Stimulated activated CD4-positive, alpha-beta T cell treated with anti-CD3 and anti-CD28 coated beads, TNF-alpha, amount 100 ng/mL, for 24 hours (primary cell): ENCODE data around the gene DIO3.

Experiments used
- DNase-seq, 3 experiments: peaks; one replicate each; pipeline ENCODE4 v3.0.0-alpha.2; 2020; ENCODE audit warnings: low read depth in 3 of 3

DIO3 gene

DNA sequence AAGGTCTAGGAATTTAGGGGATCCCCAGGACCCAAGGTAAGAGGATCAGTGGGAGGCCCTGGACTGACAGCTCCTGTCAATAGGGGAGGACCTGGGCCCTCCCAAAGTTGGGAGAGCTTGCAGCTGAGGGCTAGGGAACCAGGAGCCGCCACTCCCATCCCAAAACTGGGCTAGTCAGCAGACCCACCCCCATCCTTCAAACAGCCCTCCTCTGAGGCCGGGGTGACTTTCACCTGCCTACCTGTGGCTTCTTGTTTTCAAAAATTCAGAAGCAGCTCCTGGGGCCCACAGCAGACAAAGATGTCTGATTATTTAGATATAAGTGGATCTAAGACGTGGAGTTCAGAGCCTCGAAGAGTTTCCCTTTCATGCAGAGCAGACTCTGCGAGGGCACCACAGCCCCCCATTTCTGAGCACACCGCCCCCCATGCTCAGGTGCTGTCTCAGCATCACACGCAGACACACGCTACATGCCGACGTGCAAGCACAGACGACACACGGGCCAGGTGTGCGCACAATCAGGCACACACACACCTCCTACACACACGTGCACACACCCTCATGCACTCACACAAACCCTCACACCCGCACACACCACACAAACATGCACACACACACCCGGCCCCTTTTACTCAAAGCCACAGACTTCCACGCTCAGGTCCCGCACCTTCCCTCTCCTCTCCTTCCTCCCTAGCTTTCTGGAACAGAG lies 21.9 kb downstream of the DIO3 start:
- no peak for DNase-seq

DNA sequence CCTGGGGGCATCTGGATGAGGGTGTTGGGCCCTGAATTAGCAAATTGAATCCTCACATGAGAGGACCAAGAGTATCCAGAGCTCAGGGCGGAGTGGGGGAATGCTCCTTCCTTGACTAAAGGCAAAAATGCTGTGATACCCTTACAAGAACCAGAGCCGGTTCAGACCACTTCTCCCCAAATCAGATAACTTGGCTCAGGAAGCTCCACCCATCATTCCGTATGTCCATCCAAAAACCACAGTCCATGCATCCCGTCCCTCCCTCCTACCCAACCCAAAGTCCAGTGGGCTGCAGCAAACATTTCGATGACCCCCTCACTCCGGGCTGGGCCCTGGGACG lies 22.4 kb downstream of the DIO3 start:
- no peak for DNase-seq

DNA sequence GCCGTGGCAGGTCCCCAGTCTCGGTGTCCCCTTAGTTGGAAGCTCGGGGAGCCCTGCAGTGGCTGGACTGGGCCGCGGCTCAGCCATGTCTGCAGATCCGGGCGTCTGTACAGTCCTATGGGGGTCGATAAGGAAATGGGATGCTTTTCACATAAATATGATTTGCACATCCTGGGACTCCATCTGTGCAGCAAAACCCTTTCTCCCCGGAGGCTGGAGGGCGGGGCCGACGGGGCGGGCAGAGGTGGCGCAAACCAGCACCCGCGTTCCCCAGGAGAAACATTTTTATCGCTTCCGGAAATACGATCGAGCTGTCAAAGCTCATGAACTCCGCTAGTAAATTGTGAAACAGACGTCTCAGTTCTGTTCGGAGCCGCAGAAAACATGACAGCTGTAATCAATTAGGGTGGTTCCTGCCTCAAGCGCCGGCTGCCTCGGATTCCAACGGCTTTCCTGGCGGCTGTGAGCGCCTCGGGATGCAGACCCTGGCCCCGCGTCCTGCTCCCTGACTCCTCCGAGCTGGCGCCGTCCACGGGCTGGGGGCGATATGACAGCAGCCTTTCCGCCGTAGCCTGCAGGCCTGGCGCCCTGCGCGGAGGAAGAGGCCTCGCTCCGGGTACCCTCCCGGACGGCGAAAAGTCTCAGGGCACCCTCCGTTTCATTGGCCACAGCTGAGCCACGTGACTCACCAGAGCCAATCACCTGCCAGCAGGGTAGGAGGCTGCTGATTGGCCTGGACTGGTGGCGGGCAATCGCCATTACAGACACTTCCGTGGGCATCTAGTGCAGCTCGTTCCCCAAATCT lies 23.0 kb downstream of the DIO3 start:
- peak in 1 of 3 experiments; percentile 13 for DNase-seq

DNA sequence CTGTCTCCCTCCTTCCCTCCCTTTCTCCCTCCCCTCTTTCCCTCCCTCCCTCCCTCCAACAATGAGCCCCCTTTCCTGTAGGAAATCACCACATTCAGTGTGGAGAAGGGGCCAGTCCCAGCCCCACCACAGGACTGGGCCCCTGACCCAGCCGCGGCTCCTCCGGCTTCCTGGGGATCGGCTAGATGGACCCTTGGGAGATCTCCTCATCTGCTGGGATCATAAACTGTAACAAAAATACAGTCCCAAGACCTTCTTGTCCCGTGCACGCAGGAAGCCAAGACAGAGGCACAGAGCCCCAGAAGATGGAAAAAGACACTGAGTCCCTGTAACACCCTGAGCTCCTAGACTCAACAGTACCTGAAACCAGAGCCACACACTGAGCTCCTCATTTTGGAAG lies 23.9 kb downstream of the DIO3 start:
- DNase-seq = no peak

DNA sequence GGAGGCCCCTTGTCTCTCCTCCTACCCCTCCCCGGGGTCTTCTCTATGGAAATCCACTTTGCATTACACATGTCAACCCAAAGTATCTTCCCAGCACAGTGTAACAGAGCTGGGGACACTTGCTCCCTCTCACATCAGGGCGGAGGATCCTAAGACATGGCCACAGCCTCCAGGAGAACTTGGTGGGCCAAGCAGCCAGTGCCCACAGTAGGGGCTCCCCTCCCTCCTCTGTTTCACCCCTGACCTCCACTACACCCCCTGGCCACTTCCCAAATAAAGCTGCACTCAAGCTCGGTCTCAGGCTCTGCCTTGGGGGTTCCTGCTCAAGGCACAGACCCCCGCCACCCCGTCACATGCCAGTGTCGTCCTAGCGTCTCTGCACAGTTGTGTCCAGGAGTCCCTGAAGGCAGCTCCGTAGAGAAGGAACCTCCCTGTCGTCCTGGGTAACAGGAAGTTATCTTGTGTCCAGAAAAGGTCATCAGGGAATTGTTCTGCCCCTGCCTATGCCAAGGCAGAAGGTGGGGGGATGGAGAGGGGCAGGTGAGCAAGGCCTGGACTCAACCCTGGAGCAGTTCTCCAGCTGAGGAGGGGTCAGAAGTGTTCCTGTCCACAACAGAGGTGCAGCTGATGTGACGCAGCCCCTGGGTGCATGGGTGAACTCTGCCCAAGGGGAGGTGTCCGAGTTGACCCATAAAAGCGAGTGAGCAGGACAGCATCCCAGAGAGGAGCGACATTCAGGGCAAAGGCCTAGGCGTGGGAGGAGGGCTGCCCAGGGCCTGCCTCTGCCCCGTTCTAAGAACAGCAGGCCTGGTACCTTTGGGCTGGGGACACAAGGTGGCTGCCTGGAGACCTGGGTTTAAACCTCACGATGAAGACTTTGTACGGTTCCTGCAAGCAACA lies 25.5 kb downstream of the DIO3 start:
- DNase-seq = no peak

DNA sequence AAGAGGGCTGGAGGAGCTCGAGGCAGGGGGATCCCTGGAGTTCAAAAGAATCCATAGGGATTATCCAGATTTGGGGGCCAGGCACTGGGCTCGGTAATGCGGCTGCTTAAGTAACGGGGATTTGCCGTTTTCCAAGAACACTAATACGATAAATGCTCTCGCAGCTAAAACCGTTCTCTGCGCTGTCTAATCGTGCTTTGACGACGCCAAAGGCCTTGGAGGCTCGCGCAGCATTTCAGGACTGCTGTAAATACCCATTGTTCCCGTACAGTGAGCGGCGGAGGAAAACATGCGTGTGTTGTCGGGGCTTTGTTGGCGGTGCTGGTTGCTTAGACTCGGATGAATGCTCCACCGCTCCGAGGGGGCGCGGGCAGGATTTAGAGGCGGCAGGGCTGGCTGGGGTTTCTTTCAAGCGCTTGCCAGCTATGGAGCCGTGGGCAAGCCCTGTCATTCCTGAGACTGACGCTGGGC lies 26.2 kb downstream of the DIO3 start:
- DNase-seq = no peak

DNA sequence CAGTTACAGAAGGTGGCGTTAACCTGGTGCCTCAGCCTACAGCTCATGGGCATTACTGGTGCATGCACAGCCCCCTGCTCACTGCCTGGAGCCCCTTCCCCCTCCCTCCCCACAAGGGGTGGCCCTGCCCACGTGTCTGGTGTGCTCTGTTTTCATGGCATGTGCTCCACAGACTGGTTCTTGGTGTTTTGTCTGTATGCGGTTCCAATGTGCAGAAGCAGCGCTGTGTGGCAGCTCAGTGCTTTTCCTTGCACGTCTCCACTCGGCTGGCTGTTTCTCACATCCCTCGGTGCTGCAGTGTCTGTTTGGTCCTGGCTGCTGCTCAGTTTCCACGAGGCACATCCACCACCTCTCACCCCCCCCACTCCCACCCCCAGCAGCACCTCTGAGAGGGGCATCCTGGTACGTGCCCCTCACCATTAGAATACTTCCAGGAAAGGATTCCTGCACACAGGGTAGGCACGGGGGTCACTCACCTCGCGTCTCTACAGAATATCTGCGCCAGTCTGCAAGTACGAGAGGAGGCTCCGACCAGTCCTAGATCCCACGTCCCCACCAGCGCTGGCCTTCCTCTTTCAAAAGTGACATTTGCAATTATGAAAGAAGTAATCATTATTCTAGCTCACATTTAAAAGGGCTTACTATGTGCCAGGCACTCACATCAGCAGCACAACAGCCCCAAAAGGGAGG lies 27.1 kb downstream of the DIO3 start:
- no peak for DNase-seq

DNA sequence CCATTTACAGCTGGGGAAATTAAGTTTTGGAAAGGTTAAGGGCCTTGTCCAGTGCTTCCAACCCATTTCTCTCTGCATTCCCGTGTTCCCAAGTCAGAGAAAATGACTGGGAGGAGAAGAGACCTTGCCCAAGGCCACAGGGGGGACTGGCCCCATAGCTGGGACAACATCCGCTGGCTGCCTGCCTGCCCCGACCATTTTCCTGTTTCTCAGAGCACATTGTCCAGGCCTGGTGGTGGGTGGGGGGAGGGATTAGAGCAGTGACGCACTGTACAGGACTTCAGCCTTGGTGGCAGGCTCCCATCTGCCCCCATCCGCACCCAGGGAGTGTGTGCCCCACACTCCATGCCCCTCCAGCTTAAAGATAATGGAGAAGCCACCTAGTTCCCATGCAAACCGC lies 27.7 kb downstream of the DIO3 start:
- no peak for DNase-seq

DNA sequence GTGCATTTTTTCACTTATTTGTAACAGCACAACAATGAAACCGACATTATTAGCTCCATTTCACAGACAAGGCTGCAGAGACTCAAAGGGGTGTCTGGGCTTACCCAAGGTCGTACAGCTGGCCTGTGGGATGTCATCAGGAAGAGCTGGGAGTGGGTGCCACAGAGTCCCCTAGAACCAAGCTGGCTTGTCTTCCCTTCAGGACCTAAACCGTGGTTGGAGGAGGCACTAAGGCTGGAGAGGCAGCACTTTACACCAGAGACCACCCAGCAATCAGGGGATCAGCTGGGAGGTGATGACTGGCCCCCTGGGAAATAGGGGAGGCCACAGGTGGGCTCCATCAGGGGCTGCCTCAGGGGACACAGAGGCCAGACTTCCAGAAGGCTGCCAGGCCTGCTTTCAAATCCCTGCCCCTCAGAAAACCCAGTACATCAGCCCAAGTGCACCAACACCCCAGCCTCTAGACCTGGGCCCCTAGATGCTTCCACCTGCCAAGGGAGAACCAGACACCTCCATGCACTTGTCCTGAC lies 28.3 kb downstream of the DIO3 start:
- no peak for DNase-seq

DNA sequence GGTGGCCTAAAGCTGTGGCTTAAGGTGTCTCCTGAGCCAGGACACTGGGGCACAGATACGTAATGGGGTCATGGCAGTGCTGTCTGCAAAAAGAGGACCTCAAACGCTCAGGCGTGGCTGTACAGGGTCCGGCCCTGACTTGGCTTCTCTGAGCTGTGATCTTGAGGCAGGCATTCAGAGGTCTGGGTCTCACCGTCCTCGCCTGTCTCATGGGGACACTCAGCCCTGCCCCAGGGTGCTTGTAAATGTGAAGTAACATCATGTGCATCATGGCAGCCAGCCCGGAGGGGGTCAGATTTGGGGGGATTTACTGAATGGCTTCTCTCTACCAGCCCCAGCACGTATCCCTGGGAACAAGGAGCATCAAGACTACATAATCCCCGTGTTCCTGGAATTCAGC lies 28.8 kb downstream of the DIO3 start:
- DNase-seq = no peak

DNA sequence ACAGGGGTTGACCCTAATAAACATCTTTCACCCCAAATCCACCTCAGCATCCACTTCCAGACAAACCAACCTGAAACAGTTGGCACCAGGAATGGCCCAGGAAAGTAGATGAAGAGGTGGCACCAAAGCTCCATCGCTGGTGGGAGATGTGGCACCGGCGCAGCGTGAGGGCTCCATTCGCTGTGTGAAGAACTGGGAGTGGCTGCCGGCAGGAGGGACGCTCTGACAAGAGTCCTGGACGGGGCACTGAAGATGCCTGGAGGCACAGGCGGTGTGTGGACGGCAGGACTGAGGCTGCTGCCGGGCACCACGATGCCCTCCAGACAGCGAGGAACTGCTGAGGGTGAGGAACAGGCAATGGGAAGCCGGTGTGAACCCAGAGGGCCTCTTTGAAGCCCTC lies 29.3 kb downstream of the DIO3 start:
- DNase-seq = no peak

DNA sequence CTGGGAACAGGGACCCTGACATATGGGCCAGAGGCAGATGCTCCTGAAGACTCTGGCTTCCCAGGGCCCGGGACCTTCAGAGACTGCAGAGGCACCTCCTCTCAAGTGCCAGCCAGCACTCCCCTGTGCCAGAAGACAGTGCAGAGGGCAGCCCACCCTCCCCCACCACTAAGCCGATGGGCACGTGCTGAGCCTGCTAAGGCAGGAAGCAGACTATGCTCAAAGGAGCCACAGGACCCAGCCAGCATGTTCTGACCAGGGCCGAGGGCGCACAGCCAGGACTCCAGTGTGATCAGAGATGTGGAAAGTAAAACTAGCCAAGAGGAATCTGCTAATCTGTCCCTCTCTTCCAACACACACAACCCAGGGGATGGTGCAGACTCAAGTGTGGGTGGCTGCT lies 29.8 kb downstream of the DIO3 start:
- no peak for DNase-seq

DNA sequence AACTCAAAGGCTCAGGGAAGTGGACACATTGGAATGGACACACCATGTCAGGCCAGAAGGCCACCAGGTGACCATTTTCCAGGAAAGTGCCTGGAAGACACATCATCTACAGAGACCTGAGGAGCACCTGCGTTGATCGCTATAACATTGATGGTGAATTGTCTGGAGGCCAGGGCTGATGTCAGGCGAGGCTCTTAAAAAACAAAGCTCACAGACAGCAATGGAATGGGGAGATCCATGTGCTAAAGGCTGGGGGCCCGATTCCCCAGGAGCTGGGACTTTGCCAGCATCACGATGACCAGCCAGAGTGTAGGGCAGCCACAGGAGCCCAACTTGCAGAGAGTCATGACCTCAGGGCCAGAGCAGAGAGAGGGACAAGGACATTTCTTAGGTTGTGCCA lies 30.3 kb downstream of the DIO3 start:
- no peak for DNase-seq

DNA sequence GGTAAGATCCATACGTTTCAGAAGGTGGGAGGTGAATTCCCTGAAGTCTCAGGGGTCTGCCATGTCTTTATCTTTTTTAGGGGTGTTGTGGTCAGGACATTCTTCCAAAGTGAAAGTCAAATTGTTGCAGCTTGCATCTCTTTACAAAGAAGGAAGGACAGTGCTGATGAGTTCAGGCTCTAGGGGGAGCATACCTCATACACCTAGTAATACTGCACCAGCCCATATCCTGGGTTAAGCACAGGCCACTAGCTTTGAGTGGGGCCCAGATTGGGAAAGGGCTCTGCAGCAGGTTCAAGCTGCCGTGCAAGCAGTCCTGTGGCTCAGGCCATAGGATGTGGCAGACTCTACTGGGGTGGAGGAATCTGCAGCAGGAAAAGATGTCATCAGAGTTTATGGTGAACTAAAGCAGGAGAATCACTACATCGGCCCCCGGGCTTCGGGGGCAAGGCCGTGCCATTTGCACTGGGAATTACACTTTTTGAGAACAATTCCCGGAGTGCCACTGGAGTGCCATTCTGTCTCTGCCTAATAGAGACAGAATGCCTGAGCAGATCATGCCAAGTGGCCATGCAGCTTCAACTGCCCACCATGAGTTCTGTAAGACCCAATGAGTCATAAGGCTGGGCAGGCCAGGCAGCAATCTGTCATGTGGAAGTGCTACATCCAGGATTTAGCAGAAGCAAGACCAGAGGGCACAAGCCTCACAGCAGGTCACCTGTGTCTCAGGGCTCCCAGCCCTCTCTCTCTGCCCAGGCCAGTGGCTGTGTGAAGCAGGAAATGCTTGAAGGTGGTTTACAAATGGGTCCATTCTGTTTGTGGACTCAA lies 32.3 kb downstream of the DIO3 start:
- no peak for DNase-seq

DNA sequence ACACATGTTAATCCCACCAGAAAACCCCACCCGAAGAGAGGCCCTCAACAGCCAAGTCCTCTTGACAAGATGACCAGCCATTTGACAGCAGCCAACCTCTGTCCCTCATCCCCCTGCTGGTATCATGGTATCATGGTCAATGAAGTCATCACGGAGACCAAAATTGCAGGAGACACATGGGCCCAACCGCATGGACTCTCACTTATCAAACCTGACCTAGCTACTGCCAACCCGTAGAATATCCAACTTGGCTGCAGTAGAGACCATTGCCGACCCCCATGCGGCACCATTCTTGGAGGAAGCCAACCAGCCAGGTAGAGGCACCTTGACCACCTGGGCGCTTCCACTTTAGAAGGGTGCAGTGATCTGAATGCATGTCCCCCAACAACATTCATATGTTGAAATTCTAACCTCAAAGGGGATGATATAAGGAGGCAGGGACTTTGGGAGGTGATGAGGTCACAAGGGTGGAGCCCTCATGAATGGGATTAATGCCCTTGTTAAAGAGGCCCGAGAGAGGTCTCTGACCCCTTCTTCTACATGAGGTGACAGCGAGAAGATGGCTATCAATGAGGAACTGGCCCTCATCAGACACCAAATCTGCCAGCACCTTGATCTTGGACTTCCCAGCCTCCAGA lies 33.3 kb downstream of the DIO3 start:
- no peak for DNase-seq

DNA sequence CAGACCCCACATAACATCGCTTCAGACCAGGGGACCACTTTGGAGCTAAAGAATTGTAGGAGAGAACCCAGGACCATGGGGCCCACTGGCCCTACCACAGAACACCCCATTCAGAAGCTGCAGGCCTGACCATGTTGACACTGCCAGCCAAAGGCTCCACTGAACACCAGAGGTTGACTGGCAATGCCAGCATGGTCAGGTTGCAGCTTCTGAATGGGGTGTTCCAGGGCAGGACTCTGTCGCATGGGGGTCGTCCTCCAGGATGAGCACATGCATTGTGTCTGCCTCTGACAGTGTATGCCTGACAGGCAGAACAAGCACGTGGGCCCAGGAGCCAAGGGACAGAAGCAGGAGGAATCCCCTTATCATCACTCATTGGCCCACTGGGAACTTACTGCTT lies 34.1 kb downstream of the DIO3 start:
- no peak for DNase-seq

DNA sequence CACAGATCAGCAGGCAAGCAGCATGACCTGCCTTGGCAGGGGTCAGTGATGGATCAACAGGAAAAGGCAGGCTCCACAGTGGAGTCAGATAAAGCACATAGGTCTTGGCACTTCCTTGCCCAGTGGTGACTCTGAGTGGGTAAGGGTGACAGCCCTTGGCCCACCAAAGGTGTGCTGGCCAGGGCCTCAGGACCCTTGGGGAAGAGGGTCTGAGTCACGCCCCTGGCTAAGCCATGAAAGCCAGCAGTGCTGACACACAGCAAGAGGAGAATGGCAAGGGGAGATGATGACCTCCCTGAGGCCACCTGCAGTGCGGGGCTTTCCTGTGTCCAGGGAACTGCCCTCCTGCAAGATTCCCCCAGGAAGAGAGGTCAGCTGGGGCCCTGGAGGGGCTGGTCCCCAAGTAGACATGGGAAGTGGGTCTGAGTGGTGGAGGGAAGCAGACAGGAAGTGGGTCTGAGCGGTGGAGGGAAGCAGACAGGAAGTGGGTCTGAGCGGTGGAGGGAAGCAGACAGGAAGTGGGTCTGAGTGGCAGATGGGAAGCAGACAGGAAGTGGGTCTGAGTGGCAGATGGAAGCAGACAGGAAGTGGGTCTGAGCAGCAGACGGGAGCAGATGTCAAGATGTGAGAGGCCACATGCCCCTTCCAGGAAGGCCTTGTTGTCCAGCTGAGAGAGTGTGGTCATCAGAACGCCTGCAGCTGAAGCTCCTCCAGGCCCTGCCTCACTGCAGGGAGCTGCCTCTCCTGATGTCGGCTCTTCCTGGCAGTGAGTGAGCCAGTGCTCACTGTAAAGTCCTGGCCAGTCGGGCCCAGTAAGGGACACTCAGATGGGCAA lies 34.8 kb downstream of the DIO3 start:
- peak; percentile 6 to 14 (median 14) for DNase-seq

DNA sequence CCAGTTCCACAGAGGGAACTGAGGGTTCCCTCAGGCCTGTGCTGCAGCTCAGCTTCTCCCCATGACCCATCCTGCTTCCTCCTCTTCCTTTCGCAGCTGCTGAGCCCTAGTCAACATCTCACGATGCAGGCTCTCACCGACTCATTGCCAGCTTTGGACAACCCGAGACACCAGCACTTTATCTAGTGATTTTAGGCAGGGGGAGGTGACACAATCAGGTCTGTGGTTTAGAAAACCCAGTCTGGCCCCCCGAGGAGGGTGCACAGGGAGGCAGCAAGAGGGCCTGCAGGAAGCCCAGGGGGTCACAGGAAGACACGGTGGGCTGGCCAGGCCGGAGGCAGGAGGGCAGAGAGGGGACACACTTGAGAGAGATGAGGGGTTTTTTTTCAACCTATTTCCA lies 35.4 kb downstream of the DIO3 start:
- DNase-seq = no peak

DNA sequence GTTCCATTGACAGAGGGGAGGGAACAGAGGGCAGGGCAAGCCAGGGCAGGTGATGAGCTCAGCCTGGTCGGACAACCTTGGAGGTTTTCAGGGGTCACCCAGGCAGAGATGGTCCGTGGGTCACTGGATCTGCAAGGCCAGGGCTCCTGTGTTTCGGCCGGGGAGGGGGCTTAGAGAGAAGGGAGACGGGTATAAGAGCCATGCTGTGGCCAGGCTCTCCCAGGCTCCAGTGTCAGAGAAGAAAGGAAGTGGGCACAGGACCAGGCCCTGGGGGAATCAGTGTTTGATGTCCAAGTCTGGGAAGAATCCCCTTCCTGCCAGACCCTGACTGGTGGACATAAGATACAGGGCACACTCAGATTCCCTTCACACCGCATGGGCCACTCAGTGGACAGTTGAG lies 36.9 kb downstream of the DIO3 start:
- no peak for DNase-seq
